Subcutaneous adipose tissue (tissue), 4 donors: ENCODE measurements around the gene GPSM1. TPM values are rescaled to one million over a fixed set of nuclear protein-coding genes. Genes with fewer than 3 reads are reported as not detected.

Source experiments
- total RNA-seq, 4 donors: library from RNA; depleted of rRNA; stranded (reverse); fragments of >200 nt; gene quantifications; one replicate each; pipeline ENCODE4 v1.1.0, GENCODE V29; 2016
- TF ChIP-seq, protein P1 (sequence below): fragments of 450-650 bp; IDR thresholded peaks from one replicate; pipeline ENCODE4 v1.5.1; 2016; ENCODE audit warnings: low read depth, mild to moderate bottlenecking, control low read depth, antibody characterized with exemption, moderate library complexity

GPSM1 gene
- total RNA-seq, 4 donors from 2014 or later = 2.1 to 5.8 (median 4.1) TPM

DNA sequence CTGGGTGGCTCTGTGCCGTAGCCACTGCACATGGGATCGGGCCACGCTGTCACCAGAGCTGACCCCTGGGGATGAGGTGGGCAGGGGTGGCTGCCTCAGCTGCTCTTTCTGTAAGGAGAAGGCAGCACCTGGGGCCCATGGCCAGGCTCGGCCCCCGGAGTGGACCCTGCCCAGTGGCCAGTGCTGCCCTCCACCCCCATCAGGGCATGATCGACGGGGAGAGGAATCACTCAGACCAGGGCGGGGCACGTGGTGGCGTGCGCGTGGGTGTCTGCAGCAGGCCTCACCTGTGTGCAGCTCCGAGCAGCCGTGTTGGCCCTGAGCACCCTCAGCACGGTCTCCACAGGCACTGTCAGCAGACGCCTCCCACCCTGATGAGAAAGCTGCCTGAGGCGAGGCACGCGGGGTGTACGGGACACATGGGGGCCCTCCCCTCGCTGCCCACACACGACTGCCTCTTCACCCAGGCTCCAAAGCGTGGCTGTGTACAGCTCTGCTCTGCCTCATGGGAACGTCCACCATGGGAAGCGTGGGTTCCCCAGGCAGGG lies 54.7 kb downstream of the GPSM1 start:
- TF ChIP-seq, protein P1, sequence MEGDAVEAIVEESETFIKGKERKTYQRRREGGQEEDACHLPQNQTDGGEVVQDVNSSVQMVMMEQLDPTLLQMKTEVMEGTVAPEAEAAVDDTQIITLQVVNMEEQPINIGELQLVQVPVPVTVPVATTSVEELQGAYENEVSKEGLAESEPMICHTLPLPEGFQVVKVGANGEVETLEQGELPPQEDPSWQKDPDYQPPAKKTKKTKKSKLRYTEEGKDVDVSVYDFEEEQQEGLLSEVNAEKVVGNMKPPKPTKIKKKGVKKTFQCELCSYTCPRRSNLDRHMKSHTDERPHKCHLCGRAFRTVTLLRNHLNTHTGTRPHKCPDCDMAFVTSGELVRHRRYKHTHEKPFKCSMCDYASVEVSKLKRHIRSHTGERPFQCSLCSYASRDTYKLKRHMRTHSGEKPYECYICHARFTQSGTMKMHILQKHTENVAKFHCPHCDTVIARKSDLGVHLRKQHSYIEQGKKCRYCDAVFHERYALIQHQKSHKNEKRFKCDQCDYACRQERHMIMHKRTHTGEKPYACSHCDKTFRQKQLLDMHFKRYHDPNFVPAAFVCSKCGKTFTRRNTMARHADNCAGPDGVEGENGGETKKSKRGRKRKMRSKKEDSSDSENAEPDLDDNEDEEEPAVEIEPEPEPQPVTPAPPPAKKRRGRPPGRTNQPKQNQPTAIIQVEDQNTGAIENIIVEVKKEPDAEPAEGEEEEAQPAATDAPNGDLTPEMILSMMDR = no peak

DNA sequence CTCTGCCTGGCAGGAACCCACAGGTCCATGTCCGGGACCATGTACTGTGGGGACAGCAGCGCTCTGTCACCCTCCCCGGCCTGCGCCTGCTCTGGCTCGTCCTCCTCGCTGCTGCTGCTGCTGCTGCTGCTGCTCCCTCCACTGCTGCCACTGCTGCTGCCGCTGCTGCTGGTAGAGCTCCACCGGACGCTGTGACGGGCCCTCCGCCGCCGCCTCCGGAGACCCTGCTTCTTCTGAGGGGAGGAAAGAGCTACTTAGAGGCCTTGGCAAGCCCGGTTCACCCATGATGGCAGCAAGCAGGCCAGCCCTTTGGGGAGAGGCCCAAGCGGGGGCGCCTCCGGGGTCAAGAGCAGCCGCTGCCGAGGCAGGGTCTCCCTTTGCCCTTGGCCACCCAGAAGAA lies 56.1 kb downstream of the GPSM1 start:
- TF ChIP-seq, protein P1 = no peak

DNA sequence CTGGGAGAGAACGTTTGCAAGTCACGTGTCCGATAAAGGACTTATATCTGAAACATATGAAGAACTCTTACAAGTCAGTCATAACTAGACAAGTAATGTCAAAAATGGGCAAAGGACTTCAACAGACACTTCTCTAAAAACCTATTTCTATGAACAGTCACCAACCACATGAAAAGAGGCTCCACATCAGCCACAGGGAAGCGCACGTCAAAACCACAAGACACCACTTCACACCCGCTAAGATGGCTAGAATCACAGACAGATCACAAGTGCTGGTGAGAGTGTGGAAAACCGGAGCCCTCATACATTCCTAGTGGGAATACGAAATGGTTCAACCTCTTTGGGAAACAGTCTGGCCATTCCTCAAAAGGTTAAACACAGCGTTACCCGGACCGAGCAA lies 57.7 kb downstream of the GPSM1 start:
- TF ChIP-seq, protein P1 = no peak

DNA sequence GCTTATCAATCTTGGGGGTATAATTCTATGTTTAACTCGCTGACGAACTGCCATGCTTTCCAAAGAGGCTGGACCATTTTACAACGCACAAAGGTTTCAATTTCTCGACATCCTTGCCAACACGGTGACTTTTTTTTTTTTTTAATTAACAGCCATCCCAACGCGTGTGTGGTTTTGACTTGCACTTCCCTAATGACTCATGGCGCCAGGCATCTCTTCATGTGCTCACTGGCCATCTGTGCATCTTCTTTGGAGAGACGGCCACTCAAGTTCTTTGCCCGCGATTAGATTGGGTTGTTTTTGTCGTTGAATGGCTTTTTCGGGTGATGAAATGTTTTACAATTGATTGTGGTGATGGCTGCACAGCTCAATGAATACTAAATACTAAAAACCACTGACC lies 58.7 kb downstream of the GPSM1 start:
- TF ChIP-seq, protein P1 = no peak

DNA sequence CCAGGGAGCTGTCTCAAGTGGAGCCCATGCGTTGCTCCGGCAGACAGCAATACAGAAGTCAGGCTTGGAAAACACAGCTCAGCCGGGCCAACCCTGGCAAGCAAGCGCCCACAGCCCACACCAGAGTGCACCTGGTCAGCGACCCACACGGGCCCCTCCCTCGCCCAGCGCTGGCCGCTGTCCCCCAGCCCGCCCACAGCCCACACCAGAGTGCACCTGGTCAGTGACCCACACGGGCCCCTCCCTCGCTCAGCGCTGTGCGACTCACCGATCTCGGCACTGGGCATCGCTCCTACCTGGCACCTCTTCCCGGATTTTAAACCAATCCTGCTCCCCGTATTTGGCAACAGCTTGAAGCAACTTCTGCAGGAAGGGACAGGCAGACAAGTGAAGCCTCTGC lies 59.9 kb downstream of the GPSM1 start:
- TF ChIP-seq, protein P1 = no peak

DNA sequence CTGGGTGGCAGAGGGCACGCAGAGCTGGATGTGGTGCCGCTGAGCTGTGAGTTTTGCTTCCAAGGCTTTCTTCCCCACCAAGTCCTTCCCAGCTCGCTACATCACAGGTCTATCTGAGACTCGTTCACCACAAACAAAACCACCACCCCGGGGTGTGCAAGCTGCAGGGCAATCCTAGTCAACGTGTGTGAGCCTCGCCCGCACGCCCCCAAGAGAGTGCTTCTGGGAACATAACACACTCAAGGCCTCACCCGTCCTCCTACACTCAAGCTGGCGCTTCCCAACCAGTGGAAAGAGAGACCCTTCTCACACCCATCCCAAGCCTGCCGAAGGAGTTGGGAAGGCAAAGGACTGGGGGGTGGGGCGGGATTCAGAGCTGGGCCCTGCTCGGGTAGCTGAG lies 62.1 kb downstream of the GPSM1 start:
- TF ChIP-seq, protein P1 = no peak

DNA sequence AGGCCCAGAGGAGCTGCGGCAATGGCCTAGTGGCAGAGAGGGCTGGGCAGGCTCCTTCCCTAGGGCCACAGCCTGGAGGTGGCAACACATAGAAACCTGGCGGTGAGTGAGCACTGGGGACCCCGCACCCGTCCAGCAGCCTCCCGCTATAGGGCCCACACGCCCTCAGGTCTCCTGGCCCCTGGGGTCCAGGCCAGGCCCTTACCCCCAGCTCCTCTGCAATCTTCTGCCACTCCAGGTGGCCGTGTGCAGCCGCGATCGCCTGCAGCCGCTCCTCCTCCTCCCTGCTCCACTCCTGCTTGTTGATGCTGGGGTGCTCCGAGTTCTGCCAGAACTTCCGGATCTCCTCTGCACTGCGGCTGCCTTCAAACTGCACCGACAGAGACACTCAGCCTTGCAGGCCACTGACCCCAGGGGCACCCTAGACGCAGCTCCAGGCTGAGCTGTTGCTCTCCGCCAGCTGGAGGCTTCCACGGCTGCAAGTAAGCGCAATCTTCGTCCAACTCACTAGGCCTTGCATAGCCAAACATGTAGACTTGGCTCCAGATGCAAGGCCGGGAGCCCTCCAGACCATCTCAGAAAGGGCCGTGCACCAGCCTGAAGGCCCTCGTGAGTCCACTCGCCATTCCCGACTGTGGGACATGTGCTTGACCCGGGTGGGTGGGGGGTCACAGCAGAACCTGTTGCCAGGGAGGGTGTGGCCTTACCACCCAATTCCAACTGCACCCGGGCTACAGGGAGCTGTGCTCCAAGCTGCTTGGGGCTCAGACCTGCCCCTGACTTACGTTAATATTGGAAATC lies 64.6 kb downstream of the GPSM1 start:
- TF ChIP-seq, protein P1 = no peak
